ENCODE results near the gene SIRT5.

DNA sequence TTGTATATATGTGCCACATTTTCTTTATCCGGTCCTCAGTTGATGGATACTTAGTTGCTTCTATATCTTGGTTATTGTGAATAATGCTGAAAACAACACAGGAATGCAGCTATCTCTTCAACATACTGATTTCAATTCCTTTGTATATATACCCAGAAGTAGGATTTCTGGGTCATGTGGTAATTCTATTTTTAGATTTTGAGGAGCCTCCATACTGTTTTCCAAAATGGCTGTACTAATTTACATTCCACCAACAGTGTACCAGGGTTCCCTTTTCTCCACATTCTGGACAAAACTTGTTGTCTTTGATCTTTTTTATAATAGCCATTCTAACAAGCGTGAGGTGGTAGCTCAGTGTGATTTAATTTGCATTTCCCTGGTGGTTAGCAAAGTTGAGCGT is 1.6 kb downstream of the SIRT5 start:
- TF ChIP-seq, protein P1, sequence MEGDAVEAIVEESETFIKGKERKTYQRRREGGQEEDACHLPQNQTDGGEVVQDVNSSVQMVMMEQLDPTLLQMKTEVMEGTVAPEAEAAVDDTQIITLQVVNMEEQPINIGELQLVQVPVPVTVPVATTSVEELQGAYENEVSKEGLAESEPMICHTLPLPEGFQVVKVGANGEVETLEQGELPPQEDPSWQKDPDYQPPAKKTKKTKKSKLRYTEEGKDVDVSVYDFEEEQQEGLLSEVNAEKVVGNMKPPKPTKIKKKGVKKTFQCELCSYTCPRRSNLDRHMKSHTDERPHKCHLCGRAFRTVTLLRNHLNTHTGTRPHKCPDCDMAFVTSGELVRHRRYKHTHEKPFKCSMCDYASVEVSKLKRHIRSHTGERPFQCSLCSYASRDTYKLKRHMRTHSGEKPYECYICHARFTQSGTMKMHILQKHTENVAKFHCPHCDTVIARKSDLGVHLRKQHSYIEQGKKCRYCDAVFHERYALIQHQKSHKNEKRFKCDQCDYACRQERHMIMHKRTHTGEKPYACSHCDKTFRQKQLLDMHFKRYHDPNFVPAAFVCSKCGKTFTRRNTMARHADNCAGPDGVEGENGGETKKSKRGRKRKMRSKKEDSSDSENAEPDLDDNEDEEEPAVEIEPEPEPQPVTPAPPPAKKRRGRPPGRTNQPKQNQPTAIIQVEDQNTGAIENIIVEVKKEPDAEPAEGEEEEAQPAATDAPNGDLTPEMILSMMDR (IDR thresholded peaks at IDR 0.05): no peak
- TF ChIP-seq POLR2A (IDR thresholded peaks at IDR 0.05): no peak

Data from vagina (tissue), 2 donors.